Measurements from ENCODE around the gene HOXA11. TPM values are rescaled to one million over a fixed set of nuclear protein-coding genes. Genes with fewer than 3 reads are reported as not detected.

HOXA11 gene
- polyA plus RNA-seq, 1 donor from 2014 or later: not detected

- Histone ChIP-seq H3K9me2 (ENCODE audit: insufficient read depth, low read length) (no peaks in the 10 kb centered on the region), H2AFZ (ENCODE audit: low read depth, low read length) (no peak overlapping the region), H3K9ac (ENCODE audit: low read length) (no peak overlapping the region), H3K27ac (ENCODE audit: low read length) (no peak overlapping the region), H3F3A (ENCODE audit: insufficient read depth, low read length, poor library complexity, severe bottlenecking) (no peaks in the 10 kb centered on the region), H3K27me3 (ENCODE audit: insufficient read depth, low read depth, low read length) (peaks cover 98% of the 10 kb centered on the region), H3K4me2 (ENCODE audit: low read length) (no peak overlapping the region), H3K4me3 (ENCODE audit: low read length) (no peak overlapping the region), H3K9me3 (ENCODE audit: low read length) (no peaks in the 10 kb centered on the region), H4K20me1 (ENCODE audit: insufficient read depth) (no peaks in the 10 kb centered on the region), H3K36me3 (ENCODE audit: insufficient read depth, low read length) (no peaks in the 10 kb centered on the region), H3K79me2 (replicated peaks; ENCODE audit: insufficient read depth, low read length) (no peaks in the 10 kb centered on the region)
- TF ChIP-seq MXI1 (conservative IDR thresholded peaks at IDR 0.05; ENCODE audit: poor library complexity, severe bottlenecking) (no peak), TAF1 (IDR thresholded peaks at IDR 0.05; ENCODE audit: low read depth) (no peak), POLR2AphosphoS5 (IDR thresholded peaks at IDR 0.05) (no peak), EP300 (conservative IDR thresholded peaks at IDR 0.05; ENCODE audit: poor library complexity, severe bottlenecking) (no peak), EZH2 (IDR thresholded peaks at IDR 0.05; ENCODE audit: borderline replicate concordance, insufficient read depth, low read length, poor library complexity, severe bottlenecking) (no peak), CTCF (IDR thresholded peaks at IDR 0.05; ENCODE audit: poor library complexity, severe bottlenecking) (no peak), RAD21 (conservative IDR thresholded peaks at IDR 0.05) (no peak), REST (IDR thresholded peaks at IDR 0.05; ENCODE audit: borderline replicate concordance) (no peak), SMC3 (conservative IDR thresholded peaks at IDR 0.05; ENCODE audit: poor library complexity) (no peak)
Observed at GRCh38 chr7:27221201-27221797, 36.3 kb upstream of the HOXA11 start.

- TF ChIP-seq RAD21 (conservative IDR thresholded peaks at IDR 0.05) (no peak), POLR2AphosphoS5 (IDR thresholded peaks at IDR 0.05) (no peak), TAF1 (IDR thresholded peaks at IDR 0.05; ENCODE audit: low read depth) (no peak), SMC3 (conservative IDR thresholded peaks at IDR 0.05; ENCODE audit: poor library complexity) (no peak), EP300 (conservative IDR thresholded peaks at IDR 0.05; ENCODE audit: poor library complexity, severe bottlenecking) (no peak), REST (IDR thresholded peaks at IDR 0.05; ENCODE audit: borderline replicate concordance) (no peak), CTCF (IDR thresholded peaks at IDR 0.05; ENCODE audit: poor library complexity, severe bottlenecking) (no peak), MXI1 (conservative IDR thresholded peaks at IDR 0.05; ENCODE audit: poor library complexity, severe bottlenecking) (no peak), EZH2 (IDR thresholded peaks at IDR 0.05; ENCODE audit: borderline replicate concordance, insufficient read depth, low read length, poor library complexity, severe bottlenecking) (no peak)
- H2AFZ ChIP-seq (ENCODE audit: low read depth, low read length): no peak overlapping the region
- no peak overlapping the region for H3K4me2 ChIP-seq (ENCODE audit: low read length)
Observed at GRCh38 chr7:27220440-27220955, 35.5 kb upstream of the HOXA11 start.

More at GRCh38 chr7:27220440-27220955, 35.5 kb upstream of the HOXA11 start:
- H3K9ac ChIP-seq (ENCODE audit: low read length): no peak overlapping the region
- H3F3A ChIP-seq (ENCODE audit: insufficient read depth, low read length, poor library complexity, severe bottlenecking): no peaks in the 10 kb centered on the region
- no peaks in the 10 kb centered on the region for H4K20me1 ChIP-seq (ENCODE audit: insufficient read depth)
- H3K27me3 ChIP-seq (ENCODE audit: insufficient read depth, low read depth, low read length): peaks cover 98% of the 10 kb centered on the region
- no peaks in the 10 kb centered on the region for H3K9me3 ChIP-seq (ENCODE audit: low read length)
- no peaks in the 10 kb centered on the region for H3K79me2 ChIP-seq (replicated peaks; ENCODE audit: insufficient read depth, low read length)
- no peaks in the 10 kb centered on the region for H3K9me2 ChIP-seq (ENCODE audit: insufficient read depth, low read length)
- H3K36me3 ChIP-seq (ENCODE audit: insufficient read depth, low read length): no peaks in the 10 kb centered on the region
- H3K27ac ChIP-seq (ENCODE audit: low read length): no peak overlapping the region
- H3K4me3 ChIP-seq (ENCODE audit: low read length): no peak overlapping the region
